Stimulated activated CD8-positive, alpha-beta memory T cell treated with anti-CD3 and anti-CD28 coated beads, Interleukin-4, amount 100 ng/mL, for 4 hours (primary cell): ENCODE measurements around the gene LSM14A.

ENCODE experiments used
- DNase-seq, 2 donors: peaks; one replicate each; pipeline ENCODE4 v3.0.0-alpha.2; 2020; ENCODE audit warnings: low read depth in 2 of 2, low spot score in 1 of 2

The LSM14A gene

DNA sequence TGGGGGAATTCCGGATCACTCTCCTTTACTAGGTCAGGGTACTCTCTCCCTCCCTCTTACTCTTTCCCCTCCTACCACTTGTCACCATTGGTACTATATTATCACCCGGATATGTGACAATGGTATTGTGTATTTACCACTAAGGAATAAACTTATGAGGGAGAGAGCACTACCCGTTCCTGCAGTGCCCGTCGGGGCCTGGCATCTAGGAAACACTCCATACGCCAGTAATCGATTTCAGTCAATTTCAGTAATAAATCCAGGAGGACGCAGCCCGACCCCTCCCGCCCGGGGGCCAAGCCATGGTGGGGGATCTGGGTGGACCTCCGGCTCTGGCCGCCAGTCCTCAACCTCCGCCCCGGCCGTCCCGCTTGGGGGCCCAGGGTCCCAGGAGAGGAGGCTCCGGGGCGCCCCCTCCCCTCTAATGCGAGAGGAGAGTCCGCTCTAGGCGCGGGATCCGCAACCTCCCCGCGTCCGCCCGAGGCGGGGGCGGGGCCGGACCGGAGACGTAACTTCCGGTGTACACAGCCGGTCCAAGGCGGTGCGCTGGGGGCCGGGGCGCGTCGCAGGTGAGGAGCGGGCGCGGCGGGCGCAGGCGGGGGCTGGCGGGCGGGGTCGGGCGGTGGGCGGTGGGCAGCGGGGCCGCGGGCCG, 81.9 kb downstream of the LSM14A start, which contains the start of gene GARRE1:
TSS of gene GARRE1 (plus strand) at position 509 of the 652 bp plus-strand sequence. CDS start 45,920 bp downstream, outside the sequence.
- DNase-seq = peak; percentile 55 to 60

- DNase-seq = no peak
Observed at GRCh38 chr19:34254698-34255432, 82.6 kb downstream of the LSM14A start.

- DNase-seq = no peak
Observed at GRCh38 chr19:34255546-34255945, 83.2 kb downstream of the LSM14A start.

DNA sequence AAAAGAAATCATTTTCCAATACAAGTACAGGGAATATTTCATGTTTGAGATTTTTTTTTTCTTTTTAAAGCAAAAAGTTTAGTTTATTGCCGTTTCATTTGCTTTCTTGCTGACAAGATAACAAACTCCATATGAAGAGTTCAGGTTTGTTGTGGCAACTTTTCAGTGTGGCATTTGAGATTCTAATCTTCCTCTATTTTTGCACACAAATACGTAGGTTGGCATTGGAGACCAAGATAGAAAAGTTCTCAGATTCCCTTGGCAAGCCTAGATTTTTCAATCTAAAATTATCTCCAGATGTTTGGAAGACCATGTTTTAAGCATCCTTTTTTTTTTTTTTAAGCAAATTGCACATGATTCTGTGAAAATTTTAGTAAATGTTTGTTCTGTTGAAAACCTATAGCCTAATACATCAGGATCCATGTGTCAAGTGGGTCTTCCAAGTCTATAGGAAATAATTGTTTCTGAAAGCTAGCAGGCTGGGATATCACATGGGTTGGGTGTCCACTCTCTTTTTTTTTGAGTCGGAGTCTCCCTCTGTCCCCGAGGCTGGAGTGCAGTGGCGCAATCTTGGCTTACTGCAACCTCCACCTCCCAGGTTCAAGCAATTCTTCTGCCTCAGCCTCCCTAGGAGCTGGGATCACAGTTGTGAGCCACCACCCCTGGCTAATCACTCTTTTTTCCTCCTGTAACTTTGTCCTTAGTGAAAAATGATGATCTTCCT, 84.7 kb downstream of the LSM14A start:
- no peak for DNase-seq

- DNase-seq = no peak
Observed at GRCh38 chr19:34257559-34257924, 85.2 kb downstream of the LSM14A start.

DNA sequence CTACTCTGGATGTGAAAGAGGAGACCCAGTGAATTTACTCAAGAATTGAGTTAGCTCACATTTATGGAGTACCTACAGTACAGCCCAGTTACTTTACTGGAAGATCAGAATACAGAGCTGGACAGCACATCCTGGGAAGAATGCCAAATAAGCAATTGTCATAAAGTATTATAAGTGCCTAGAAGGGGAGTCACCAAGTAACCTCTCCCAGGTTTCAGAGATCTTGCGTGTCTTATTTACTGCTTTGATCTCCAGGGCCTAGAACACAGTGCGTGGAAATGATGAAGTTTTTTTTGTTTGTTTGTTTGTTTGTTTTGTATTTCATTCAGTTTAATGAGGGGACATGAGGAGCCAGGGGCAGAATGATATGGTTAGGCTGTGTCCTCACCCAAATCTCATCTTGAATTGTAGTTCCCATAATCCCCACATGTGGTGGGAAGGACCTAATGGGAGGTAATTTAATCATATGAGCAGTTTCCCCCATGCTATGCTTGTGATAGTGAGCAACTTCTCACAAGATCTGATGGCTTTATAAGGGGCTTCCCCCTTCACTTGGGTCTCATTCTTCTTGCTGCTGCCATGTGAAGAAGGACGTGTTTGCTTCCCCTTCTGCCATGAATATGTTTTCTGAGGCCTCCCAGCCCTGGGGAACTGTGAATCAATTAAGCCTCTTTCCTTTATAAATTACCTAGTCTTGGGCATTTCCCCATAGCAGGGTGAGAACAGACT, 87.2 kb downstream of the LSM14A start:
- DNase-seq = no peak

DNA sequence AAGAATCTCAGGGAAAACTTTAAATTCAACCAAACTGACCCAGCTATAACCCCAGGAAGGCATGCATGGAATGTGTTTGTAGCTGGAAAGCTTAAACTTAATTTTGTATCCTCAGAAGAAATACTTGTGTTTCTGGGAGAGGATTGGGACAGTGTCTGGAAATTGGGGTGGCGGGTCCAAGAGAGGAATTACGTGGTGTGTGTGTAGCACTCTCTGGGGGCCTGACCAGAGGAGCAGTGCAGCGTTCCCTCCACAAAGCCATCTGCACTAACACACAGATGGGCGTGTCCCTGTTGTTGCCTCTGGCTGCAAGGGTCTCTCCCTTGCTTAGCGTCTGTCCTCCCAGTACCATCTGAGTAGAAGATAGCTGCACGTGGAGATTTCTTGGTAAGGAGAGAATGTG, 88.5 kb downstream of the LSM14A start:
- DNase-seq = no peak

- DNase-seq = no peak
Observed at GRCh38 chr19:34261334-34262109, 89.2 kb downstream of the LSM14A start.

DNA sequence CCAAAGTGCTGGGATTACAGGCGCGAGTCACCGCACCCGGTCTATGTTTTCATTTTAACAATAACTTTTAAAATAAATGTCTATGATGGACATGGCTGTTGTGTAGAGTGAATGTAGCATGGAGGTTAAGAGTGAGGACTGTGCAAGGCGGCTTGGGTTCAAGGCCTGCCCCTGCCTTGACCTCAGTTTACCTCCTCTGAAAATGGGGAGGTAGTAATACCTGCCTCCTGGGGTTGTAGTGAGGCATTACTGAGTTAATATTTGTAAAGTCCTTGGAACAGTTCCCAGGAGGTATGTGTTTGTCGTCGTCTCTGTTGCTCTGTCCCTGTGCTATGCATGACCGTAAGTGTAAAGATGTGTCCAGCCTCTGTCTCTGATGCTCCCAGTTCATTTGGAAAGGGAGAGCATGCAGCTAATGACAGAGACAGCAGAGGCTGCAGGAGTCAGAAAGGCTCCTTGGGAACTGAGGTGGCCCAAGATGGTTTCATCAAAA, 91.5 kb downstream of the LSM14A start:
- DNase-seq = no peak

DNA sequence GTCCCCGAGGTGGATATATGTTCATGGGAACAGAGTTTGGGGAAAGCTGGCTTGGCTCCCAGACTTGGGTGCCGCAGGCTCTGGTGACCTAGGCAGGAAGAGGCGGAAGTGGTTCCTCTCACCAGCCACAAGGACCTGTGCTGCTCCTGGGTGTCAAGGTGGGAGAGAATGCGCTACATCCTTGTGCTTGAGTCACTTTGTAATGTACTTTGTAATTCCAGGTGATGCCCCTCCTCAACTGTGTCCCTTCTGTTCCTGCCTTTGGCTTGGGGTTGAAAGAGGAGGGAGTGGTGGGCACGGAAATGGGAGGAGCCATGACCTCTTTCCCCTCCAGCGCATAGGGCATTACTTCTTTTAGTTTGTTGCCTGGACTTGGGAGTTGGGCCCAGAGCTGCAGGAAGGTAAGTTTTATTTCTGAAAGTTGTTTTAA, 92.9 kb downstream of the LSM14A start:
- DNase-seq = no peak

GRCh38 chr19:34269081-34269480, 96.8 kb downstream of the LSM14A start:
- DNase-seq = no peak

GRCh38 chr19:34269489-34269888, 97.2 kb downstream of the LSM14A start:
- DNase-seq = no peak

- DNase-seq = peak; percentile 34 to 43
Observed at GRCh38 chr19:34269968-34270621, 97.8 kb downstream of the LSM14A start.

GRCh38 chr19:34273121-34273520, 100.8 kb downstream of the LSM14A start:
- DNase-seq = no peak

GRCh38 chr19:34274284-34274826, 102.1 kb downstream of the LSM14A start:
- no peak for DNase-seq

DNA sequence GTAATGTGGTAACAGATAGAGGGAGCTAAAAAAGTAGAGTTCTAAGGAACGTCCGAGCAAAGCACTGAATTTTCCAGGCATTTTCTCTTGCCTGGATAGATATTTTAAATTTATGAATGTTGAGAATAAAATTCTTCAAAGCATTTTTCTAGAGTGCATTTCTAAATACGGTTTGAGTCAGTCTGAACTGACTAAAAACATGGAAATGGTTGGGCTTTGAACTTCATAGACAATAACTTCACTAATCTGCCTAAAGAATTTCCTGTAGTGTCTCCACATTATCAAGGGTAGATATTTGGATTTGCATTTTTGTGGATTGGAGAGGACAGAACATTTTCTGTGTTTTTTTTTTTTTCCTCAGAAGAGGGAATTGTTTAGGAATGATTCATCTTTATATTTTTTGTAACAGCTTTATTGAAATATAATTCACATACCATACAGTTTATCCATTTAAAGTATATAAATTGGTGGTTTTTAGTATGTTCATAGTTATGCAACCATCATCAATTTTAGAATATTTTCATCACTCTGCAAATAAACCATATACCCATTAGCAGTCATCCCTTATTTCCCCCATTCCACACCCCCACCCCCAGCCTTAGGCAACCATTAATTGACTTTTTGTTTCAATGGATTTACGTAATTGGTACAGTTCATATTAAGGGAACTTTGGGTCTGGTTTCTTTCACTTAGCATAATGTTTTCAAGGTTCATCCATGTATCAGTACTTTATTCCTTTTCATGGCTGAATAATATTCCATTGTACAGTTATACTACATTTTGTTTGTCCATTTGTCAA, 102.7 kb downstream of the LSM14A start:
- DNase-seq = no peak

DNA sequence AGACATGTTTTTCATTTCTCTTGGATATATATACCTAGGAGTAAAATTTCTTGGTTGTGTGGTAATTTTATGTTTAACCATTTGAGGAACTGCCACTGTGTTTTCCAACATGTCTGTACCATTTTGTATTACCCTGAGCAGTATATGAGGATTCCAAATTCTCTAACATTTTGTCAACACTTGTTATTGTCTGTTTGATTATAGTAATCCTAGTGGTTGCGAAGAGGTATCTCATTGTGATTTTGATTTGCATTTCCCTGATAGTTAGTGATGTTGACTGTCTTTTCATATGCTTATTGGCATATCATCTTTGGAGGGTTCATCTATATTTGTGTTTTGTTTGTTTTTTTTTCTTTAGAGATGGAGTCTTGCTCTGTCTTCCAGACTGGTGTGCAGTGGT, 103.4 kb downstream of the LSM14A start:
- no peak for DNase-seq

- DNase-seq = no peak
Observed at GRCh38 chr19:34276614-34277013, 104.3 kb downstream of the LSM14A start.

GRCh38 chr19:34277244-34277643, 104.9 kb downstream of the LSM14A start:
- DNase-seq = no peak
